Measurements from ENCODE around the gene PTK6. TPM values are rescaled to one million over a fixed set of nuclear protein-coding genes. Genes with fewer than 3 reads are reported as not detected.

The PTK6 gene
- total and polyA plus RNA-seq, 3 donors from 2014 or later: 0.26 to 0.37 TPM; not detected in 1

DNA sequence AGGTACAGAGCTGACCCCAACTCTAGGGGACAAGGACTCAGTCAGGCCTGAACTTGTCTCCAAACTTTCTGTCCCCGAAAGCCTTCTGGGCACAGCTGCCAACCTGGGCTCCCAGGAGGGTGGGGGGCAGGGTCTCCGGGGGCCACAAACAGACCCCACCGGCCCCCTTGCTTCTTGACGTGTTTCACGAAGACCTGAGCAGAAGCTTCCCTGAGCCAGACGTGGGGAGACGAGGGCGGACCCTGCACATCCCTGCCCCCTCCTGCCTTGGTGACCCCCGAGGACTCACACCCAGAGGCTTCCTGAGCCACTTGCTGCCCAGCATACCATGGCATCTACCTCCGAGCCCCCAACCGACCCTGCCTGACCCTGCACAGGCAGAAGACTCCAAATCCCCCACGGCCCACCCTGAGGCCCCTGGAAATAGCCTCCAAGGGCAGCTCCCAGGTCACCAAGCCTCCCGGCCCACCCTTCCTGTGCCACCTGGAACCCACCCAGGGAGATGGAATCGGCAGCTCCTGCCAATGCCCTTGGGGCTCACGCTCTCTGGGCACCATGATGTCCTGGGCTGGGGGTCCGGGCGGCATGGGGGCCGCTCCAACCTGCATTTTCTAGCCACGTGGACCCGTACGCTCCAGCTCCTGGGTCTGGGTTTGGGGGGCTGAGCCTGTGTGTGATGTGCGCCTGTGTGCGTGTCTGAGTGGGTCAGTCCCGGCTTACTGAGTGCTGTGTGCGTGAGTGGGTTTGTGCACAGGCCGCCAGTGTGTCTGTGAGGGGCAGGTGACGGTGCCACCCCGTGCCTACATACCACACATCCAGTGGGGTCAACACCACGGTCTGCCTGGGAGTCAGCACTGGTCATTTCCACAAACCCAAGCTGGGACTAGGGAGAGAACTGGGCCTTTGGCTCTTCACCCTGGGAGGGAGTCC lies 2.5 kb upstream of the PTK6 start:
- Histone ChIP-seq H3K9me3 (no peaks in the 10 kb centered on the region), H3K27ac (no peak overlapping the region), H3K27me3 (no peaks in the 10 kb centered on the region), H3K36me3 (ENCODE audit: low read depth, missing control alignments) (no peaks in the 10 kb centered on the region), H3K4me3 (no peak overlapping the region), H3K4me1 (peaks cover 10% of the 10 kb centered on the region)
- no peak for DNase-seq
- intact Hi-C loops (cut with DNase I; ENCODE audit: low total_unique reads): loop anchor here (5.0 kb wide), 1 partner anchor 438 kb away; the partner anchor contains the start of gene SAMD10
- 92 to 97% methylated on average over 9 to 29 of the region's 29 CpGs for WGBS, 2 donors
- no peak for TF ChIP-seq CTCF (IDR thresholded peaks at IDR 0.05)
- no peak for TF ChIP-seq POLR2A (IDR thresholded peaks at IDR 0.05)

DNA sequence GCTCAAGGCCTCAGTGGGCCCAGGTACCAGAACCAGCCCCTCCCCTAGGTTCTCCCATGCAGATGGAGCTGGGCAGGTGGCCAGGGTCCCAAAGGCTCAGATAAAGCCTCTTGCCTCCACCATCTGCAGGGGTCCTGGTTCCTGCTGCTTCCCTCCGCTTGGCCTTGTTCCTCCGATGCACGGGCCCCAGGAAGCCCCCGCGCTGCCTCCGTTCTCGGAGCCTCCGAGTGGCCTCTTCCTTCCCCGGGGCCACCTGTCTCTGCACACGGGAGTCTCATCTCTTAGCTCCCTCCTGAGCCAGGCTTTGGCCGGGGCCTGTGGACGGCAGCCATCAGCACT lies 1.9 kb upstream of the PTK6 start:
- DNase-seq: no peak
- Histone ChIP-seq H3K27ac (no peak overlapping the region), H3K9me3 (no peaks in the 10 kb centered on the region), H3K4me3 (no peak overlapping the region), H3K36me3 (ENCODE audit: low read depth, missing control alignments) (no peaks in the 10 kb centered on the region), H3K4me1 (peaks cover 10% of the 10 kb centered on the region), H3K27me3 (no peaks in the 10 kb centered on the region)
- intact Hi-C loops (cut with DNase I; ENCODE audit: low total_unique reads): loop anchor here (5.0 kb wide), 1 partner anchor 438 kb away; the partner anchor contains the start of gene SAMD10
- TF ChIP-seq CTCF (IDR thresholded peaks at IDR 0.05): no peak
- no peak for TF ChIP-seq POLR2A (IDR thresholded peaks at IDR 0.05)
- WGBS, 2 donors: 62 to 90% methylated on average over 7 to 12 of the region's 12 CpGs

DNA sequence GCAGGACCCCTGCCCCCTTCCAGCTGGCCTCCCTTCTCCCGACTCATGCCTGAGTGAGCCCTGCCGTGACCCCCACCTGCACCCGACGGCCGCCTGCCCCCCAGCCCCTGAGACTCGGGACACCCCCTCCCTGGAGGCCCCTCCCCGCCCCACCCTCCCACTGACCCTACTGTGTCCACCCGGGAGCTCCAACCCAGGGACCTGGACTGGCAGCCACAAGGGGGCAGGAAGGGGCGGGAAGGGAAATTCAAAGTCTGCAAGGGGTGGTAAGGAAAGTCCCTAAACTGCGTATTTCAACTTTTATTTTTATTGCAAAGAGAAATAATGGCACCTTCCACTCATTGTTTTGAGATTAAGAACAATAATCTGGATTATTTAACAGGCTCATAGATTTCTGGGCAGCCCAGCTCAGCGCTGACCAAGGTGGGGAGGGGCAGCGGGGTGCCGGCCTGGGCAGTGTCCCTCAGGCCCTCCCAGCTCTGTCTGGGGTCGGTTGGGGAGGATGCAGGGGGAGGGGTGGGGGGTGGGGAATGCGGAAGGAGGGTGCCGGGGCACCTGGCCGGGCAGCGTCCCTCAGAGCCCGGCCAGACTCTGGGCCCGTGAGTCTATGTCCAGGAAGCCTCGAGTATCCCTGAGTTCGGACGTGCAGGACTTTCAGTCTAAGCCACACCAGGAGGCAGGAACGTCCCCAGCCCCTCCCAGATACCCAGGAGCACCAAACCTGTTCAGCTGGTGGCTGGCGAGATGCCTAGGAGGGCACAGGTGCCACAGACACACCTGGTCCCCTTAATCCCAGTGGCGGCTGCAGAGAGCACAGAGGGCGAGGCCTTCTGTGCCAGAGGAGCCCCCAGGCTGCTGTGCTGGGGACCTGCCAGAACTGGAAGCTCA lies 1.3 kb upstream of the PTK6 start:
- no peak overlapping the region for H3K4me3 ChIP-seq
- H3K9me3 ChIP-seq: no peaks in the 10 kb centered on the region
- WGBS, 2 donors: 32 to 66% methylated on average over 4 to 27 of the region's 27 CpGs
- H3K27ac ChIP-seq: no peak overlapping the region
- no peak for DNase-seq
- H3K27me3 ChIP-seq: no peaks in the 10 kb centered on the region
- peaks cover 10% of the 10 kb centered on the region for H3K4me1 ChIP-seq
- TF ChIP-seq CTCF (IDR thresholded peaks at IDR 0.05) (no peak), POLR2A (IDR thresholded peaks at IDR 0.05) (no peak)
- intact Hi-C loops (cut with DNase I; ENCODE audit: low total_unique reads): loop anchor here (5.0 kb wide), 1 partner anchor 439 kb away; the partner anchor contains the start of gene SAMD10
- no peaks in the 10 kb centered on the region for H3K36me3 ChIP-seq (ENCODE audit: low read depth, missing control alignments)

GRCh38 chr20:63537525-63538203 lies 488 bp upstream of the PTK6 start:
- H3K4me3 ChIP-seq: no peak overlapping the region
- TF ChIP-seq CTCF (IDR thresholded peaks at IDR 0.05) (peak; percentile 84 to 89 (median 87)), POLR2A (IDR thresholded peaks at IDR 0.05) (no peak)
- no peaks in the 10 kb centered on the region for H3K36me3 ChIP-seq (ENCODE audit: low read depth, missing control alignments)
- intact Hi-C loops (cut with DNase I; ENCODE audit: low total_unique reads): loop anchor here (5.0 kb wide), 1 partner anchor 440 kb away; the partner anchor contains the start of gene SAMD10
- no peaks in the 10 kb centered on the region for H3K9me3 ChIP-seq
- no peaks in the 10 kb centered on the region for H3K27me3 ChIP-seq
- DNase-seq: peak; percentile 73
- H3K27ac ChIP-seq: no peak overlapping the region
- peaks cover 10% of the 10 kb centered on the region for H3K4me1 ChIP-seq
- WGBS, 2 donors: 16 to 28% methylated on average over 16 to 34 of the region's 34 CpGs

All from testis (tissue), 3 donors.